GM21526 (cell line): ENCODE measurements around the gene ZNF346.
A peak's percentile ranks its signal among the peaks of the same experiment; 100 is the strongest.
"Not testable (repeated sequence)": the region's sequence is repeated elsewhere in the genome, so short reads cannot be mapped to it uniquely, and the experiment has no call there.

Source experiments
- ATAC-seq: cut with Tn5 transposase; IDR thresholded peaks from one replicate; pipeline ENCODE4 v1.9.1; 2021; ENCODE audit warnings: moderate library complexity; ENCODE audit not compliant: unreplicated experiment, low FRiP score

ZNF346 gene, protein sequence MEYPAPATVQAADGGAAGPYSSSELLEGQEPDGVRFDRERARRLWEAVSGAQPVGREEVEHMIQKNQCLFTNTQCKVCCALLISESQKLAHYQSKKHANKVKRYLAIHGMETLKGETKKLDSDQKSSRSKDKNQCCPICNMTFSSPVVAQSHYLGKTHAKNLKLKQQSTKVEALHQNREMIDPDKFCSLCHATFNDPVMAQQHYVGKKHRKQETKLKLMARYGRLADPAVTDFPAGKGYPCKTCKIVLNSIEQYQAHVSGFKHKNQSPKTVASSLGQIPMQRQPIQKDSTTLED

DNA sequence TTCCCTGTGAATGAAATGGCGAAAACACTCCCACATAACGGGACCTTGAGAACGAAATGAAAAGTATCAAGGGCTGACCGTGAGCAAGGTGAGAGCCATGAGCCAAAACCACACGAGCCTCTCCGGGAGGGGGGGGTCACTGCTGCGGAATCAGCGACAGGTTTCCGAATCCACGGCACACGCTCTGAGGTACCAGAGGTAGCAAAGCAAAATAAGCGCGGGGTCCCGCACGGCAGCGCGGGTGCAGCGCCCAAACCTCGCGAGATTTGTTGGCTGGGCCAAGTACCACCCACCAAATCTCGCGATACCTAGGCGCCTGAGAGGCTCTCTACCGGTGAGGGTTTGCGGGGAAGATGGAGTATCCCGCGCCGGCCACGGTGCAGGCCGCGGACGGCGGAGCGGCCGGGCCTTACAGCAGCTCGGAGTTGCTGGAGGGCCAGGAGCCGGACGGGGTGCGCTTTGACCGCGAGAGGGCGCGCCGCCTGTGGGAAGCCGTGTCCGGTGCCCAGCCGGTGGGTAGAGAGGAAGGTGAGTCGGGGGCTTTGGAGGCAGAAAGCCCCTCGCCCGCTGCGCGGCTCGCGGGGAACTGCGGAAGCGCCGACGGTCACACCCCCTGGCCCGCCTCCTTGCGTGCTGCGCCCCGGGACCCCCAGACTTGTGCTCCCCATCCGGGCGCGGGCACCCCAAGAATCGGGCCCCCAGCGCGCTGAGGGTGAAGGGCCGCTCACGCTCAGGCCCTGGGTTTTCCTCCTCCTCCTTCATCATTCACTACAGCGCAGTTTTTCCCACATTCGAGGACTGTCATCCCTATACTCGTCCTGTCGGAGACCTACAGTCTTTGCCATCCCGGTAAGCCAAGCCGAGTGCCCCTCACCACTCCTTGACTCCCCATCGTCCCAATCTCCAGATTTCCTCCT lies at the start of gene ZNF346:
TSS of gene ZNF346 (plus strand) at position 311 of the 917 bp plus-strand sequence. CDS start at position 354, 43 bp downstream.
- ATAC-seq = peak; percentile 83

DNA sequence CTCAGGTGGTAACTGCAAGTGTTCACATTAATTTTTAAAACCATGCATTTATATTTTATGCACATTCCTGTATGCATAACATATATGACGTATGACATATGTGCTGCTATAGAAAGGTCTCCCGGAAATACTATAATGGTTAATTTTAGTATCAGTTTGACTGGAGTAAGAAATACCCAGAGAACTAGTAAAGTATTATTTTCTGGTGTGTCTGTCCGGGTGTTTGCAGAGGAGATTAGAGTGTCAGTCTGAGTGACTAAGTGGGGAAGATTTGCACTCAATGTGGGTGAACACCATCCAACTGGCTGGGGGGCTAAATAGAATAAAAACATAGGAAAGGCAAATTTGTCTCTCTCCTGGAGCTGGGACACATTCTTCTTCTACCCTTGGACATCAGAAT lies 42.8 kb upstream of the ZNF346 start:
- no peak for ATAC-seq

DNA sequence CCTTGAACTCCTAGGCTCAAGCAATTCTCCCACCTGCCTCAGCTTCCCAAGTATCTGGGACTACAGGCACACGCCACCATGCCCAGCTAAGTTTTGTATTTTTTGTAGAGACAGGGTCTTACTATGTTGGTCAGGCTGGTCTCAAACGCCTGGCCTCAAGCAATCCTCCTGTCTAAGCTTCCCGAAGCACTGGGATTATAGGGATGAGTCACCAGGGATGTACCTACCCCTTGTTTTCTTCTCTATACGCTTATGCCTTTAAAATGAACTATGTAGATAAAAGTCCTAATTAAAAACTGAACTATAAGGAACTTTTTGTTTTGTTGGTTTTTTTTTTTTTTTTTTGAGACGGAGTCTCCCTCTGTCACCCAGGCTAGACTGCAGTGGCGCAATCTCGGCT lies 41.7 kb upstream of the ZNF346 start:
- no peak for ATAC-seq

DNA sequence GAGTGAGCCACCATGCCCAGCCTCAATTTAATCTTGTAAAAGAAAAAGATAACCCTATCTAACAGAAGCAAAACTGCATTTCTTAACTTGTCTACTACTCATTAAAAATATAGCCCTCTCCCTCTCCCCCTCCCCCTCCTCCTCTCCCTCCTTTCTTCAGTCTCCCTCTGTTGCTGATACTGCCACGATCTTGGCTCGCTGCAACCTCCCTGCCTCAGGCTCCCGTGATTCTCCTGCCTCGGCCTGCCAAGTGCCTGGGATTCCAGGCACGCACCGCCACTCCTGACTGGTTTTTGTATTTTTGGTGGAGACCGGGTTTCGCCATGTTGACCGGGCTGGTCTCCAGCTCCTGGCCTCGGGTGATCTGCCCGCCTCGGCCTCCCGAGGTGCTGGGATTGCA lies 39.4 kb upstream of the ZNF346 start:
- not testable (repeated sequence) for ATAC-seq

DNA sequence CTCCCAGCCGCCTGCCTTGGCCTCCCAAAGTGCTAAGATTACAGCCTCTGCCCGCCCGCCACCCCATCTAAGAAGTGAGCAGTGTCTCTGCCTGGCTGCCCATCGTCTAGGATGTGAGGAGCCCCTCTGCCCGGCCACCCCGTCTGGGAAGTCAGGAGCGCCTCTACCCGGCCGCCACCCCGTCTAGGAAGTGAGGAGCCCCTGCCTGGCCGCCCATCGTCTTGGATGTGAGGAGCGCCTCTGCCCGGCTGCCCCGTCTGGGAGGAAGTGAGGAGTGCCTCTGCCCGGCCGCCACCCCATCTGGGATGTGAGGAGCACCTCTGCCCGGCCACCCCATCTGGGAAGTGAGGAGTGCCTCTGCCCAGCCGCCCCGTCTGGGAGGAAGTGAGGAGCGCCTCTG lies 38.9 kb upstream of the ZNF346 start:
- not testable (repeated sequence) for ATAC-seq

DNA sequence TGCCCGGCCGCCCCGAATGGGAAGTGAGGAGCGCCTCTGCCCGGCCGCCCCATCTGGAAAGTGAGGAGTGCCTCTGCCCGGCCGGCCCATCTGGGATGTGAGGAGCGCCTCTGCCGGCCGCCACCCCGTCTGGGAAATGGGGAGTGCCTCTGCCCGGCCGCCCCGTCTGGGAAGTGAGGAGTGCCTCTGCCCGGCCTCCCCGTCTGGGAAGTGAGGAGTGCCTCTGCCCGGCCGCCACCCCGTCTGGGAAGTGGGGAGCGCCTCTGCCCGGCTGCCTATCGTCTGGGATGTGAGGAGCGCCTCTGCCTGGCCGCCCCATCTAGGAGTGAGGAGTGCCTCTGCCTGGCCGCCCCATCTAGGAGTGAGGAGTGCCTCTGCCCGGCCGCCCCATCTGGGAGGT lies 38.3 kb upstream of the ZNF346 start:
- not testable (repeated sequence) for ATAC-seq

DNA sequence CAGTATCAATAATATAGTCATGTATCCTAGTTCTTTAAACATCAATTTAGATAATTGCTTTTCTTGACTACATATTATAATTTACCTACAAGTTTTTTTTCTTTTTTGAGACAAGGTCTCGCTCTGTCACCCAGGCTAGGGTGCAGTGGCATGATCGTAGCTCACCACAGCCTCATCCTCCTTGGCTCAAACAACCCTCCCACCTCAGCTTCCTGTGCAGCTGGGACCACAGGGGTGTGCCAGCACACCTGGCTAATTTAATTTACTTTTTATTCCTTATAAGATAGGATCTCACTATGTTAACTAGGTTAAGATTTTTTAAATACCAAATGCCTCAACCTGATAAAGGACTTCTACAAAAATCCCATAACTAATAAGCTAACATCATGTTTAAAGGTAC lies 37.0 kb upstream of the ZNF346 start:
- ATAC-seq = no peak

DNA sequence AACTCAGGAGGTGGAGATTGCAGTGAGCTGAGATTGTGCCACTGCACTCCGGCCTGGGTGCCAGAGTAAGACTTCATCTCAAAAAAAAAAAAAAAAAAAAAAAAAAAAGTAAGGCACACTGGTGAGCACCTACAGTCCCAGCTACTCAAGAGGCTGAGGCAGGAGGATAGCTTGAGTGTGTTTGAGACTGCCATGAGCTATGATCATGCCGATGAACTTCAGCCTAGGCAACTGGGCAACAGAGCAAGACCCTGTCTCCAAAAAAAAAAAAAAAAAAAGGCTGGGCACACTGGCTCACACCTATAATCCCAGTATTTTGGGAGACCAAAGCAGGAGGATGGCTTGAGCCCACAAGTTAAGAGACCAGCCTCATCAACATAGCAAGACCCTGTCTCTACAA lies 36.2 kb upstream of the ZNF346 start:
- no peak for ATAC-seq

DNA sequence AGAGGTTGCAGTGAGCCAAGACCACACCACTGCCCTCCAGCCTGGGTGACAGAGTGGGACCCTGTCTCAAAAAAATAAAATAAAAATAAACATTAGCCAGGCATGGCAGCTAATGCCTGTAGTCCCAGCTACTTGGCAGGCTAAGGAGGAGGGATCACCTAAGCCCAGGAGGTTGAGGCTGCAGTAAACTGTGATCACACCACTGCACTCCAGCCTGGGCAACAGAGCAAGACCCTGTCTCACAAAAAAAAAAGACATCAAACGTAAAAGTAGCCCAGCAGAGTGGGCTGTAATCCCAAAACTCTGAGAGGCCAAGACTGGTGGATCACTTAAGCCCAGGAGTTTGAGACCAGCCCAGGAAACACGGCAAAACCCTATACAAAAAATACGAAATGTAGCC lies 34.9 kb upstream of the ZNF346 start:
- no peak for ATAC-seq

DNA sequence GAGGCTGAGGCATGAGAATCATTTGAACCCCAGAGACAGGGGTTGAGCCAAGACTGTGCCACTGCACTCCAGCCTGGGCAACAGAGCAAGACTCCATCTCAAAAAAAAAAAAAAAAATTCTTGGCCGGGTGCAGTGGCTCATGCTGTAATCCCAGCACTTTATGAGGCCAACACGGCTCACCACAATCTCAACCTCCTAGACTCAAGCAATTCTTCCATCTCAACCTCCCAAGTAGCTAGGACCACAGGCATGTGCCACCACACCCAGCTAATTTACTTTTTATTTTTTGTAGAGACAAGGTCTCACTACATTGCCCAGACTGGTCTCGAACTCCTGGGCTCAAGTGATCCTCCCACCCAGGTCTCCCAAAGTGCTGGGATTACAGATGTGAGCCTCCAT lies 29.4 kb upstream of the ZNF346 start:
- ATAC-seq = not testable (repeated sequence)

DNA sequence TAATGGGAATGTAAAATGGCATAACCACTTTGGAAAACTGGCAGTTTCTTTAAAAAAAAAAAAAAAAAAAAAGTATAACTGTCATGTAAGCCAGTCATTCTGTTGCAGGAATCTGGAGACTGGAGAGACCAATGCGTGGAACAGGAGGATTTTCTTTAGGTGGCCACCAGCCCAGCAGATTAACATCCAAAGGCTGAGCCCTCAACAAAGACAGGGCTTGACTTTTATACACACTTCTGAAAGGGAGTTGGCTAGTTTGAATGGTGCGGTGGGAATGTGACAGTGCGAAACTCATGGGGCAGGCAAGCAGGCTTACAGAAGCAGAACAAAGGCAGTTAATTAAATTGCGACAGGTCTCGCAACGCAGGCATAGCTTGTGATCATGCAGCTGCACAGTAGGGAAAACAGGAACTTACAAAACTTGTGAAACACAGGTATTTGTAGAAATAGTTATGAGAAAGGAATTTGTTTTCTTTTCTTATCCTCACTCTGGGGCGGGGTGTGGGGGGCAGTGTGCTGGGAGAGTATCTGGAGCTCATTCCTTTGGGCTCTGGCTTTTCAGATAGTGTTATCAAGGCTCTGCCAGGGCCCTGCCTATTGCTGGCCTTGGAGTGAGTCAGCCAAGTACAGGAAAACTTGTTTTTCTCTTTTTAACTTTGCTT lies 27.9 kb upstream of the ZNF346 start:
- no peak for ATAC-seq

DNA sequence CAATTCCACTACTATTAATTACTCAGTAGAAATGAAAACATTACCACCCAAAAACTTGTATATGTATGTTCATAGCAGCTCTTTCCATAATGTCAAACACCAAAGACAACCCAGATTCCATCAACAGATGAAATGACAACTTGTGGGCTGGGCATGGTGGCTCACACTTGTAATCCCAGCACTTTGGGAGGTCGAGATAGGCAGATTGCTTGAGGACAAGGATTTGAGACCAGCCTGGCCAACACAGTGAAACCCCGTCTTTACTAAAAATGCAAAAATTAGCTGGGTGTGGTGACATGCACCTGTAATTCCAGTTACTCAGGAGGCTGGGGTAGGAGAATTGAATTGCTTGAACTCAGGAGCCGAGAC lies 27.4 kb upstream of the ZNF346 start:
- ATAC-seq = no peak

DNA sequence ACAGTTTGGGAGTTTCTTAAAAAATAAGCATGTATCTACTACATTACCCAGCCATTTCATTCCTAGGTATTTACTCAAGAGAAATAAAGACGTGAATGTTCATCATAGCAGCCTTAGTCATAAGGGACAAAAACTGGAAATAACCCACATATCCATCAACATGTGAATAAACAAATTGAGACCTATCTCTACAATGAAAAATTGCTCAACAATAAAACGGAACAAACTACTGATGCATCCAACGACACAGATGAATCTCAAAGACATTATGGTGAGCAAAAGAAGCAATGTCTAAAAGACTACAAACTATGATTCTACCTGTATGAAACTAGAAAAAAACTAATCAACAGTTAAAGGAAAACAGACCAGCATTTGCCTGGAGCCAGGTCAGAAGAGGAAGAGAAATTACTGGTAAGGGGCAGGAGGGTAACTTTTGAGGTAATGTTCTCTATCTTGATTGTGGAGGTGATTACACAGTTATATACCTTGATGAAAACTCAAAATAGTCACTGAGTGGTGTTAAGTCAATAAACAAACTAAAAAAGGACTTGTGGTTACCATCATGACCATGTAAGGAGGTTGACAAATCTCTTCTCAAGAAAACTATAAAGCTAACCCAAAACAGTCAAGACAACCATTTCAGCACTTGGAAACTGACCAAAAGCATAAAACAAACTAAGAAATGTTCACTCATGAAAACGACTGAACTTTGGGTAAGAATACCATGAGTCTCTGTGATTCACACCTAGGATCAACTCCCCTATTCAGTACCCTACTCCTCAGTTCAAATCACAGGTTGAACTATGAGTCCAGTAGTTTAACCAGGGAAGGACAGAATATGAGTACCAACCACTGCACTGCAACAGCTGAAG lies 26.4 kb upstream of the ZNF346 start:
- no peak for ATAC-seq

DNA sequence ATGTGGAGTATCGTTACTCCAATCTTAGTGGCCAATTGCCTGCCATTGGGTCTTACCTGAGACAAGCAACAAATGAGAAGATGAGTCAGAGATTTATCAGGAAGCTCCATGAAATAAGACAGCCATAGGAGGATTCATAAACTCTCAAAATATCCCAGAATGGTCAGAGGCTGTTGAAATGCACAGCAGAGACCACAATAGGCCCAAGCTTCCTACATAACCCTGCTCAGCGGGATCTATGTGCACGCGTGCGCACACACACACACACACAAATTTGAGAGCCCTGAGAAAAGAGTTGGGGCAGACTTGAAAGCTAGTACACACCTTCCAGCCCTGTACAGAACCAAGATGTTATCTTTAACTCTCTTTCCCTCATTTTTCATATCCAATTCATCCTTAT lies 25.7 kb upstream of the ZNF346 start:
- no peak for ATAC-seq

DNA sequence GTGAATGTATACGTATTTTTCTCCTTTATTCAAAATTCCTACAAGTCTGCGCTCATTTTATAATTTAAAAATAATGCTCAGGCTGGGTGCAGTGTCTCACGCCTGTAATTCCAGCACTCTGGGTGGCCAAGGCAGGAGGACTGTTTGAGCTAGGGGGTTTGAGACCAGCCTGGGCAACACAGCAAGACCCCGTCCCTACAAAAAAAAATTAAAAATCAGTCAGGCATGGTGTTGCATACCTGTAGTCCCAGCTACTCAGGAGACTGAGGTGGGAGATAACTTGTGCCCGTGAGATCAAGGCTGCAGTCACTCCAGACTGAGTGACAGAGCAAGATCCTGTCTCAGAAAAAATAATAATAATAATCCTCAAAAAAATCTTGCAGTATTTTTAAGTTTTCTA lies 23.7 kb upstream of the ZNF346 start:
- no peak for ATAC-seq

DNA sequence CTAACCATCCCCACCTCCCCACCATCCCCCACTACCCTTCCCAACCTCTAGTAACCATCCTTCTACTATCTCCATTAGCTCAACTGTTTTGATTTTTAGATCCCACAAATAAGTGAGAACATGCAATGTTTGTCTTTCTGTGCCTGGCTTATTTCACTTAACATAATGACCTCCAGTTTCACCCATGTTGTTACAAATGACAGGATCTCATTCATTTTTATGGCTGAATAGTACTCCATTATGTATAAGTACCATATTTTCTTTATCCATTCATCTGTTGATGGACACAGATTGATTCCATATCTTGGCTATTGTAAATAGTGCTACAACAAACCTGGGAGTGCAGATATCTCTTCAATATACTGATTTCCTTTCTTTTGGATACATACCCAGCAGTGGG lies 23.0 kb upstream of the ZNF346 start:
- ATAC-seq = not testable (repeated sequence)

DNA sequence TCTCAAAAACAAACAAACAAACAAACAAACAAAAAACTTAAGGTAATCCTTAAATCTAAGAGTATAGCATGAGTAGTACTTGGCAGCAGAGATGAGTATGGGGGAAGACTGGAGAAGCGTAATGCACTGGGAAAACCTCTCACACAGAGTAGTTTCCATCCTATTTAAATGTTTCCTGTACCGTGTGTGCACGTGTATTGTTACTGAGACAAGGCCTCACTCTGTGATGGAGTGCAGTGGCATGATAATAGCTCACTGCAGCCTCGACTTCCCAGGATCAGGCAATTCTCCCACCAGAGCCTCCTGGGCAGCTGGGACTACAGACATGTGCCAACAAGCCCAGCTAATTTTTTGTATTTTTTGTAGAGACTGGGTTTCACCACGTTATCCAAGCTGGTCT lies 18.8 kb upstream of the ZNF346 start:
- ATAC-seq = no peak

DNA sequence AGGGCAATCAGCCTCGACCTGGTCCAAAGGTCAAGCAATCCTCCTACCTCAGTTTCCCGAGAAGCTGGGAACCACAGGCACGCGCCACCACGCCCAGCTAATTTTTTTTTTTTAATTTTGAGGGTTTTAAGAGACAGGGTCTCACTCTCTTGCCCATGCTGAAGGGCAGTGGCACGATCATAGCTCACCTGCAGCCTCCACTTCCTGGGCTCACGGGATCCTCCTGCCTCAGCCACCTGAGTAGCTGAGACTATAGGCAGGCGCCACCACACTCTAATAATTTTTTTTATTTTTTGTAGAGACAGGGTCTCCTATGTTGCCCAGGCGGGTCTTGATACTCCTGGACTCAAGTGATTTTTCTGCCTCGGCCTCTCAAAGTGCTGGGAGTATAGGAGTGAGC lies 17.5 kb upstream of the ZNF346 start:
- no peak for ATAC-seq

DNA sequence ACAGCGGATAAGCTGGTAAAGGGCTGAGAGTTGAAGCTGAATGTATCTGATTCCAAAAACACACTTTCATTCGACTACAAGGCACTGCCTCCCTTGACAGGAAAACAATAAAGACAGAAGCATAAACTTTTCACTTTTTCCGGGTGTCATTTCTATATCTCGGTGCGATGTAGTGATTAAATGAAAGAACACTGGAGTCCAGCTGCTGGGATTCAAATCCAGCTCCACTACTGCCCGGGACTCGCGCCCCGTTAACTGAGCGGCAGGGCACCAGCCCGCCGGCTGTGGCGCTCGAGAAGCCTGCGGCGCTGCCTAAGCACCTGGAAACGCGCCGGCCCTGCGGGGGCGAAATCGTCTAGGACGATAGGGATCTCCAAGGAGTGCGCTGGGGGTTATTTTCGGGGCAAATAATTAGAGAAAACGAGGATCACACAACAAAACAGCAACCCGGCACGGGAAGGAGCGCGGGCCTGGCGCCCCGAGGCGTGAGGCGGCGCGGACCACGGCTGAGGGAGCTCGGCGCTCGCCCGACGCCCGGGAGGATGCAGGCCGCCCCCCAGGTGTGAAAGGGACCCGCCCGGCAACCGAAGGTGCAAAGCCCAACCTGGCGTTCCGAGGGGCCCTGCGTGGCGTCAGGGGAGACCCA lies 16.8 kb upstream of the ZNF346 start:
- ATAC-seq = peak; percentile 41
